GM18517 (cell line): ENCODE results near the gene THAP4.
A peak's percentile ranks its signal among the peaks of the same experiment; 100 is the strongest.

Experiments used
- ATAC-seq: cut with Tn5 transposase; IDR thresholded peaks from one replicate; pipeline ENCODE4 v1.9.1; 2021; ENCODE audit warnings: mild to moderate bottlenecking, moderate library complexity; ENCODE audit not compliant: unreplicated experiment

The THAP4 gene

DNA sequence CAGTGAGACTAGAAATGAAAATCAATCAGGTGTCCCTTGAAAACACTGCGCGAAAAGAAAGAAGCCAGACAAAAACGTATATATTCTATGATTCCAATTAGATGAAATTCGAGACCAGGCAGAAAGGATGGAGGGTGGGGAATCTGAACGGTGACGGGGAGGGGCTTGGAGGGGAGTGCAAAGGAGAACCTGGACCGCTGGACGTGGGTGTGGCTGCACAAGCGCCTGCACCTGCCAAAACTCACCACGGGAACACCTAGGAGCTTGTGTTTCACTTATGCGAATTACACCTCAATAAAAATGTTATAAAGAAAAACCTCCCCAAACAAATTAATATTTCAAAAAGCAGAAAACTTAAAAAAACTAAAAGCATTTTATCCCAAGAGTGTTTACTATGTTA is 21.9 kb downstream of the THAP4 start:
- no peak for ATAC-seq

GRCh38 chr2:241613017-241613780 is 23.8 kb downstream of the THAP4 start:
- ATAC-seq, result no peak

- no peak for ATAC-seq
Measured at GRCh38 chr2:241612156-241613016, 24.6 kb downstream of the THAP4 start.

DNA sequence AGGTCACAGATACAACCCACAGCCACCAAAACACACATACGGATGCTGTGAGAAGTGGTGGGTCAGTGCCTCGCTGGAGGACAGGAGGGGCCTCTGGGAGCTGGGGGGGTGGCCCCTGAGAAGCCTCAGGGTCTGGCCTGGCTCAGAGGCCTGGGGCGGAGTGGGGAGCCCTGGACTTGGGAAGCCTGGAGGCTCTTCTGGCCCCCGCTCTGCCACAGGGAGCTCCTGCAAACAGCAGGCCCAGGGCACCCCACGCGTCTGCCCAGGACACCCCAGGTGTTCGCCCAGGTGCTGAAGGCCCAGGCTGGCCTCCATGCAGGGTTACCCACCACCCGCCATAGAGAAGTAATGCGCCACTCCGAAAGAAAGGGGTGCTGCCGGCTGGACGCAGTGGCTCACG is 25.9 kb downstream of the THAP4 start:
- ATAC-seq, result no peak

GRCh38 chr2:241609859-241610793 is 26.8 kb downstream of the THAP4 start:
- peak; percentile 74 for ATAC-seq

DNA sequence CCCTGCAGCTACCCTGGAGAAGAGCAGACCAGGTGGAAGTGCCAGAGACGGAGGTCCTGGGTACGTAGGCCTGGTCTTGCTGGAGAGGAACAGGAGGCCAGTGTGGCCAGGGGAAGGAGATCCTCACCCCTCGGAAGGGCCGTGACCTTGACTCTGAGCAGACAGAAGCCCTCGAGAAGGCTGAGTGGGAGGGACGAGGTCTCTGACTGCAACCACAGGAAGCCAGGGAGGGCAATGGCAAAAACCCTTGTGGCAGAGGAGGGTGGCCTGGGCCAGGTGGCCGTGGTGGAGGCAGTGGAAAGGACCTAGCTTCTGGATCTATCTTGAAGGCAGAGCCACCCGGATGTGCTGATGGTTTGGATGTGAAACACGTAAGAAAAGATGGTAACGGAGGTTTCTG is 28.1 kb downstream of the THAP4 start:
- ATAC-seq, result no peak

DNA sequence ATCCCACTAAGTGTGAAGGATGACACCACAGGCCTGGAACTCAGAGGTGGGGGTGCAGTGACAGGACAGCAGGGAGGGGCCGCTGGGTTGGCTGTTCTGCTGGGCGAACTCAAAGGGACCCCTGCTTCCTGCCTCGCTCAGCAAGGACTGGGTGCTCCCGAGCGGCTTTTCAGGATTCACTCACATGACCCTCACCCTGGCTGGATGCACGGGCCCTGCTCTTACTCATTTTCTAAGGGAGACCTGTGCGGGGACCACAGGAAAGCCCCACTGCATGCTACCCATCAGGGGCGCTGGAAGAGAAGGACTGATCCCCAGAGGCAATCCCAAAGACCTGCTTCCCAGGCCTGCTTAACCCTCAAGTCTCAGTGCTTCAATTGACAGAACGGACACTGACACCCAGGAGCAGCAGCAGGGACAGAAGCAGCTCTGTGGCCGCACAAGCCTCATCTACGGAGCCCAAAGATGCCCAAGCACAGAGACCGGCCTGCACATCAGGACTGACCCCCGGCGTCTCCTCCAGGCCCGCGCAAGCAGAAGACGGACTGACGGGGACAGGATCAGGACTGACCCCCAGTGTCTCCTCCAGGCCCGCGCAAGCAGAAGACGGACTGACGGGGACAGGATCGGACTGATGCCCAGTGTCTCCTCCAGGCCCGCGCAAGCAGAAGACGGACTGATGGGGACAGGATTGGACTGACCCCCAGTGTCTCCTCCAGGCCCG is 29.6 kb downstream of the THAP4 start:
- no peak for ATAC-seq

DNA sequence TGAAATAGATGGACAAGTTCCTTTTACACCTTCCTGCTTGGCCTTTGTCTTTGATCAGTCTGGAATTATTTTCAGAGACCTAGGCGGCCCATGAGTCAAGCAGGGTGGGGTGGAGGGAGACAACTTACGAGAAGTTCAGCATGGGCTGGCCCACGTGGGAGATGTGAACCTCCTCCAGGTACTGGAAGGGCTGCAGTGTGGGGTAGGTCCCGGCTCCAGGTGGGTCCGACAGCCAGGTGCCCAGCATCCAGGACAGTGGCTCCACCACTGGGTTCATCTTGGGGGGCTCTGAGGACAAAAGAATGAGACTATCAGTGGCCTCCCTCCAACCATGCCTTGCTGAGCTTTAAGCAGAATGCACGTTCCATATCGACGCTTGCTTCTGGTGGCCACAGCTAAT is 30.8 kb downstream of the THAP4 start:
- no peak for ATAC-seq

DNA sequence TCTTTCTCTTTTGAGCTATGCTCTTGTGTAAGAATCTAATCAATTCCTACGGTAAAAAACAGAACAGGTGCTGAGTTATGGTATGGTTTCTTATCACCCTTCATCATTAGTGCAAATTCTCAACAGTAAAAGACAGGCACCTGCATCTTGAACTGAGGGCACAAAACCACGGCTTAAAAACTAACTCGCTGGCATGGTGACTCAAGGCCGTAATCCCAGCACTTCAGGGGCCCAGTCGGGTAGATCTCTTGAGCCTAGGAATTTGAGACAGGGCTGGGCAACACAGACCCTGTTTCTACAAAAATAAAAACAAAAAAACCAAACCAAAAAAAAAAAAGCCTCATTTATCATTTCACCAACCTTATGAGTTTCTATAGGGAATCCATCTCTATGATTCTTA is 33.3 kb downstream of the THAP4 start:
- no peak for ATAC-seq

- no peak for ATAC-seq
Measured at GRCh38 chr2:241602720-241603119, 34.2 kb downstream of the THAP4 start.

- no peak for ATAC-seq
Measured at GRCh38 chr2:241601841-241602240, 35.1 kb downstream of the THAP4 start.

DNA sequence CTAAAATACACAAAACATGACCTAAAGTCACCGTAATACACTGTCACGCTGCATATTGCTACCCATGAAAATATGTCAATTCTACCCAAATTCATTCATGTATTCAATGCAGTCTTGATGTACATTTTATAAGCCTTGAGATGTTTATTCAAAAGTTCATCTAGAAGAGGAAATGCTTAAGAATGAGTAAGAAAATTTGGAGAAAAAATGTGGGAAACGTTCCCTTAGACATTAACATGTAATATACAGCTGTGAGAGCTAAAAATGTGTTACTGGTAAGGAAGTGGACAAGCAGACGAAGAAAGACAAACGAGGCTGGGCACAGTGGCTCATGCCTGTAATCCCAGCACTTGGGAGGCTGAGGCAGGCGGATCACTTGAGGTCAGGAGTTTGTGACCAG is 37.3 kb downstream of the THAP4 start:
- ATAC-seq, result no peak

- no peak for ATAC-seq
Measured at GRCh38 chr2:241598487-241598886, 38.5 kb downstream of the THAP4 start.

GRCh38 chr2:241598061-241598460 is 38.9 kb downstream of the THAP4 start:
- no peak for ATAC-seq

DNA sequence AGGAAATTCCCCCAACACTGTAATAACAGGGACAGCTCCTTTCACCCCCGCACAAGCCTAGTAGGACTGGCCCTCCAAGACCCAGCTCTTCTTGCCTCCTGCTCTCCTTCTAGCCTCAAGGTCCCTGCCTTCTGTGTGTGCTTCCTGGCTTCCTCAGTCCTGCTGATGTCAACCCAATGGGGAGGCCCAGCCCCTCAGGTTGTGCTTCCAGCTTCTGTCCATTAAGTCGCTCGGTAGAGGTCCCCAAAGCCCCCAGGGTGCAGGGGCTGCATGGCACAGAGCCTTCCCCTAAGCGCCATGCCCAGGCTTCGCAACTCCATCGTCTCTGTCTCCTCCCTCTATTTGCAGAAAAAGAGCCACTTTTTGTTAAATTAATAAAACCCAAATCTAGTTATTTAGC is 39.4 kb downstream of the THAP4 start:
- no peak for ATAC-seq

- ATAC-seq, result no peak
Measured at GRCh38 chr2:241595600-241596140, 41.3 kb downstream of the THAP4 start.

GRCh38 chr2:241593271-241593670 is 43.7 kb downstream of the THAP4 start:
- no peak for ATAC-seq

GRCh38 chr2:241592126-241592845 is 44.7 kb downstream of the THAP4 start:
- no peak for ATAC-seq
